Adrenal gland (tissue), 5 donors: ENCODE measurements around the gene TAAR9.

Experiments
- CTCF ChIP-seq, 6 experiments: fragments of 450-650 bp in 4 of 6; fragments of 200-600 bp in 2 of 6; sonication (generic) in 1 of 6; IDR thresholded peaks; 1 replicate in 5 of 6; 2 replicates in 1 of 6; pipeline versions ENCODE4 v1.5.1 to v1.8.0; 2016 to 2021; ENCODE audit warnings: antibody characterized with exemption in 6 of 6, mild to moderate bottlenecking in 2 of 6, moderate library complexity in 1 of 6
- POLR2A ChIP-seq, 2 donors: fragments of 450-650 bp; IDR thresholded peaks; one replicate each; pipeline ENCODE4 v1.6.1; 2017; ENCODE audit warnings: antibody characterized with exemption in 2 of 2, mild to moderate bottlenecking in 2 of 2, moderate library complexity in 1 of 2
- donor health status: DM: no; HTN: no; CAD: no.

- TF ChIP-seq POLR2A (IDR thresholded peaks at IDR 0.05) (no peak), CTCF (IDR thresholded peaks at IDR 0.05) (peak; percentile 70 to 91 (median 74))
Measured at GRCh38 chr6:132530293-132530974, 7.6 kb upstream of the TAAR9 start.
